GM12891 (cell line): ENCODE measurements around the gene DNMT3L.
"Not testable (repeated sequence)": the region's sequence is repeated elsewhere in the genome, so short reads cannot be mapped to it uniquely, and the experiment has no call there.

Experiments
- DNase-seq: peaks from one replicate; pipeline ENCODE4 v3.0.0; 2011; ENCODE audit warnings: low spot score; ENCODE audit not compliant: insufficient read length
- FAIRE-seq: peaks from 2 replicates; lab custom pipeline; 2011; peaks lifted over from hg19 to GRCh38; lab: Jason Lieb, UNC

The DNMT3L gene

DNA sequence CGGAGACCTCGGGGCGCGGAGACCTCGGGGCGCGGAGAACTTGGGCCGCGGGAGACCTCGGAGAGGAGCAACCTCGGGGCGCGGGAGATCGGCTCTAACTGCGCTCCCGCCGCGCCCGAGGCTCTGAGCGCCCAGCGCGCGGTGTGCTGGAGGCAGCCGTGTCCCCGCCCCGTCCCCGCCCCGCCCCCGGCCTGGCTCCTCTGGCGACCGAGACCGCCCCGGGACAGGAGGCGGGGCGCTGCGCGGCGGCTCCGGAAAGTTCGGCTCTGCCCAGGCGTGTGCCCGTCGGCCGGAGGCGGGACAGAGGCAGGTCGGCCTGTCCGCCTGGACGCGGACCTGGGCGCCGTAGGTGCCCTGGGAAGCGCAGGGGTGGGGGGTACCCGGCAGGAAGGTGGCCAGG is 20.9 kb downstream of the DNMT3L start, which contains the start of gene ICOSLG:
TSS of gene ICOSLG (minus strand) at position 102 of the 400 bp plus-strand sequence. CDS start 126 bp downstream, outside the sequence.
- FAIRE-seq, DNase-seq: not testable (repeated sequence)

DNA sequence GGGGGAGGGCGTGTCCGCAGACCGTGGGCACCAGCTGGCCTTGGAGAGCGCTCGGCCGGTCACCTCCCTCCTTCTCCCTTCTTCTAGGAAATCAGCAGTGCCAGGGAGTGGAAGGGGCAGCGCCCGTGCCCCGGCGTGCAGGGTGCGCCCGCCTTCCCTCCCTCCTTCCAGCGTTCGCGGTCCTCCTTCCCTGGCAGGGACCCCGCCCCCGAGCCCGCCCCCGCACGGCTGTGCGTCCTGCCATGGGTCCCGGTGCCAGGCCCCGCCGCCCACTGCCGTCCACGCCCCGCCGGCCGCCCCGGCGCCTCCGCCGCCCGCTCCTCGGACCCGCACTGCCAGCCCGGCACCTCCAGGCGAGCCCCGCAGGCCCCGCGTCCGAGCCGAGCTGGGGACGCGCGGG is 21.3 kb downstream of the DNMT3L start:
- DNase-seq, FAIRE-seq: not testable (repeated sequence)

DNA sequence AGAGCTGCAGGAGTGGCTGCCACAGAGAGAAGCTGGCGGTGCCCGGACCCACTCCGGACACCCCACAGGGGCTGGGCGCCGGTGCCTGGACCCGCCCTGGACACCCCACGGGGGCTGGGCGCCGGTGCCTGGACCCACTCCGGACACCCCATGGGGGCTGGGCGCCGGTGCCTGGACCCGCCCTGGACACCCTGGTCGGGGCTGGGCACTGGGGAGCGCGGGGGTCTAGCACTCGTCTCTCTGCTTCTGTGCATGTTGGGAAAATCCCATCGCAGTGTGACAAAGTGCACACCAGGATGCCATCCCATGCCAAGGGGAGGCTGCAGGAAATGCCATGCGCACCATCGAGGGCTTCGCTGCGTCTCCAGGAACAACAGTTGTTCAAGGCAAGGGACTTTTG is 32.1 kb downstream of the DNMT3L start:
- not testable (repeated sequence) for DNase-seq, FAIRE-seq

DNA sequence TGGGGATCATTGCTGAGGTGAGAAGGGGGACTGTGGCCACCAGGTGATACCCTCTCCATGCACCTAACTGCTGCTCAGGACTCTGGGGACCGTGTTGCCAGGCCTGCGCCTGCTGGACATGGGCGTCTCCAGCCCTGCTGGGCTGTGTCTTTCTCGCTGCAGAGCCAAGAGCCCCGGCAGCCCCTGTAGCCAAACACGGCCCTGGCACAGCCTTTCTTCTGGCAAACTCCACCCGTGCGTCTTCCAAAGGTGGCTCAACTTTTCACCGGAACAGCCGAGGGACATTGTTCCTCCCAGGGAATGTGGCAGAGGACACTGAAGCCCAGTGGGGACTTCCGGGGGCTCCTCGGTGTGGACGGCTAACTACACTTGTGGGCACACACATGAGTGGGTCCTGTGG is 33.6 kb downstream of the DNMT3L start:
- DNase-seq, FAIRE-seq: not testable (repeated sequence)

DNA sequence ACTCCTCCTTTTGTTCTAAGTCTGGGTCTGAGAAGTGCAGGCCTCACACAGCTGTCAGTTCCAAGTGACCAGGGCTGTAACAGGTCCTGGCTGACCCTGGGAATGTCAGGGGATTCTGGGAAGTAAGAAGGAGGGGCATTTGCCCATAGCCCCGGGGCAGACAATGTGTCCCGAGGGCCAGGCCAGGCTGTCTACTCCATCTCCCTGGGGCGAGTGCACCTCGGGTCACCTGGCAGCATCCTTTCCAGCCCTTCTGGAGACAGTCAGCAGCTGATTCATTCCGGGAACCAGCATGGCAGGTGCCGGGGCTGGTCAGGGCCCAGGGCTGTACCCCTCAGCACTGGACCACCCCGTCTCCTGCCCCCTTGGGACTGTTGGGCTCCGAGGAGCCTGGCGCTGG is 34.1 kb downstream of the DNMT3L start:
- not testable (repeated sequence) for DNase-seq, FAIRE-seq

DNA sequence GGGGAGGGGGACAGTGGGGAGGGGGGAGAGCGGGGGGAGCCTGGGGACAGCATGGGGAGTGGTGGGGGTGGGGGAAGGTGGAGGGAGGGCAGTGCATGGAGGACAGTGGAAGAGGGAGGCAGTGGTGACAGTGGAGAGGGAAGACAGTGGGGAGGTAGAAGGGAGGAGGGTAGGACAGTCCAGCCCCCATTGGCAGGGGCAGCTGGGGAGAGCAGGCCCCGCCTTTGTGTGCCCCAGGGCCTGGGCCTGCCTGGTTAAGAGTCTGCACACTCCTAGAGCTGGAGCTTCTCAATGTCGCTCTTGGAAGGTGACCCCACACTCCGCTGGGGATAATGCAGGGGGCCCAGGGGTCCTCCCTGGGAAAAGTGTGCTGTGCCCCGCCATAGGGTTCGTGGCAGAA is 36.1 kb downstream of the DNMT3L start:
- not testable (repeated sequence) for DNase-seq, FAIRE-seq

DNA sequence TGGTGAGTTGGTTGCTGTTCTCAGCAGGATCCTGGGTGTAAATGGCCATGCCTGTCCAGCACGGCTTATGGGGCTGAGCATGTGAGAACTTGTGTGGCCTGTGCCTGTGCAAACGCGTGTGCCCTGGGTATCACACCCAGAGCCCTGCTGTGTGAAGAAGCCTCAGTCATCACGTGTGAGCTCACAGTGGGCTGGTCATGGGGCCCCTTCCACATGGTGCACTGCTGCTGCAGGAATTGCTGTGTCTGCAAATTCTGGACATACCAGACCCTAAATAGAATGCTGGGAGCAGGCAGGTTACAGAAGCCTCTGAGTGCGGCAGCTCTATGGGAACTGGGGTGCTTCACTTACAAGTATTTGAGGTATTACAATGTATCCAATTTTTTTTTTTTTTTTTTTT is 38.4 kb downstream of the DNMT3L start:
- peak; percentile 56 for FAIRE-seq
- not testable (repeated sequence) for DNase-seq

DNA sequence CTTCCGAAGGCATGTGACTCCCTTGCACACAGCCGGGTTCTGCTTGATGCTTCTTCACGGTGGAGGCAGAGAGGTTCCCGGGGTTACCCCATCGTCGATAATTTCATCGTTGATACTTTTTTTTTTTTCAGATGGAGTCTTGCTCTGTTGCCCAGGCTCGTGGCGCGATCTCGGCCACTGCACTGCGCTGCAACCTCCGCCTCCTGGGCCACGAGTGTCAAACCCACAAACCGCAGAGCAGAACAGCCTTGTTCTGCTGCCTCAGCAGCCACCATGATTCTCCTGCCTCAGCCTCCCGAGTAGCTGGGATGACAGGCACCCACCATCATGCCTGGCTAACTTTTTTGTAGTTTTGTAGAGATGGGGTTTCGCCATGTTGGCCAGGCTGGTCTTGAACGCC is 41.0 kb downstream of the DNMT3L start:
- DNase-seq, FAIRE-seq: not testable (repeated sequence)

DNA sequence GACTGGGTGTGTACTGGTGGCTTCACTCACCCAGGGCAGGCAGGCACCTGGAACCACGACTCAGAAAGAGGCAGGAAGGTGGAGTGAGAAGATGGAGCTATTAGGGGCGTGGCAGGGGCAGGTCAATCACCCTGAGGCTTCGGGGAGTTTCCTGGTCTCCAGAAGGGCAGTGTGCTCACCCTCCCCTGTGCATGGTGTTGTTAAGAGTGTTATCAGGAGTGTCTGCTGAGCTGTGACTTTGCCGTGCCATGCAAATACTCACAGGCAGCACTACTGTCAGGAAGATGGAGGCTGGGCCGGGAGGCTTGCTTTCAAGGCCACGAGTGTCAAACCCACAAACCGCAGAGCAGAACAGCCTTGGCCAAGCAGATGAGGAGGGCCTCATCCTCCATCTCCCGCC is 43.2 kb downstream of the DNMT3L start:
- not testable (repeated sequence) for DNase-seq
- peak; percentile 95 for FAIRE-seq

DNA sequence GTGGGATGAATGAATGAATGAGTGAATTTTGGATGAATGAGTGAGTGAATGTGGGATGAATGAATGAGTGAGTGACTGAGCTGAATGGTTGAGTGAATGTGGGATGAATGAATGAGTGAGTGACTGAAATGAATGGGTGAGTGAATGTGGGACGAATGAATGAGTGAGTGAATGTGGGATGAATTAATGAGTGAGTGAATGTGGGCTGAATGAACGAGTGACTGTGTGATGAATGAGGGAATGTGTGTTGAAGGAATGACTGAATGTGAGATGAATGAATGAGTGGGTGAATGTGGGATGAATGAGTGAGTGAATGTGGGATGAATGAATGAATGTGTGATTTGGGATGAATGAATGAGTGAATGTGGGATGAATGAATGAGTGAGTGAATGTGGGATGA is 49.7 kb downstream of the DNMT3L start:
- DNase-seq, result not testable (repeated sequence)
- FAIRE-seq, result peak; percentile 98

DNA sequence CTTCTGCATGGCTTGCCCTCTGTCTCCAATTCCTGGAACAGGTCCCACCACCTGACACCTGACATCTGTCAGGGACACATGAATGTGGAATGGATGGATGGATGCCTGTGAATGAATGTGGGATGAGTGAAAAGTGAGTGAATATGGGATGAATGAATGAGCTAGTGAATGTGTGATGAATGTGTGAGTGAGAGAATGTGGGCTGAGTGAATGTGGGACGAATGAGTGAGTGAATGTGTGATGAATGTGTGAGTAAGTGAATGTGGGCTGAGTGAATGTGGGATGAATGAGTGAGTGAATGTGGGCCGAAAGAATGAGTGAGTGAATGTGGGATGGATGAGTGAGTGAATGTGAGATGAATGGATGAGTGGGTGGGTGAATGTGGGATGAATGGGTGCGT is 50.1 kb downstream of the DNMT3L start:
- not testable (repeated sequence) for DNase-seq, FAIRE-seq

DNA sequence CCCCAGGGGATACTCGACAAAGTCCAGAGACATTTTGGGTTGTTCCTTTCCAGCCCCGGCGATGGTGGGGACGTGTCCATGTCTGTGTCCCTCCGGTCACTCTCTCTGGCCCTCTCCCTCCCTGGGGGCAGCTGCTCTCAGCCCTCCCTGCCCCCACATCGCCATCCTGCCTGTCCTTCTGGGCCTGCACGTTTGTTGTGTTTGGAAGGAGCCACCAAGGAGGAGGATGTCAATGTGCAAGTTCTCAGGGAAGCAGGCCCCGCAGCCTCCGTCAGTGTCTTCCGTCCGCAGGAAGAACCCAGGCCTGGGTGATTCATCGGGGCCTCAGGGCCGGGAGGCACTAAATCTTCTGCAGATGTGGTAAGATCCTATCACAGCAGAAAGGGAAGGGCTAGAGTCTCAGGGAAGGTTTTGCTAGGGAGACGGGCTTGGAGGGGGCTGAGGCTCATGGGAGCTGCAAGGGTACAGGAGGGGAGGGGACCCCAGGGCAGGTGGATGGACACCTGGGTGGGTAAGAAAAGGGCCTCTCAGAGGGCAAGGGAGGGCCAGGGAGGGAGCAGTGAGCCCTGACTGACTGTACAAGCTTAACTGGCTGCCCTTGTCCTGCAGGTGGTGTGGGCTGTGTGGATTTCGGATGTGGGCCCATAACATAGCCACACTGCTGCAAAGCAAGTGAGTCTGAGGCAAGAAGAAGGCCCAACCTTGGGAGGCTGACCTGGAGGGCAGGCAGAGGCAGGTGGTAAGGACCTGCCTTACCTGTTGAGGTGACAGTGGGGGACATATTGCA is 53.6 kb downstream of the DNMT3L start:
- FAIRE-seq, result not testable (repeated sequence)

DNA sequence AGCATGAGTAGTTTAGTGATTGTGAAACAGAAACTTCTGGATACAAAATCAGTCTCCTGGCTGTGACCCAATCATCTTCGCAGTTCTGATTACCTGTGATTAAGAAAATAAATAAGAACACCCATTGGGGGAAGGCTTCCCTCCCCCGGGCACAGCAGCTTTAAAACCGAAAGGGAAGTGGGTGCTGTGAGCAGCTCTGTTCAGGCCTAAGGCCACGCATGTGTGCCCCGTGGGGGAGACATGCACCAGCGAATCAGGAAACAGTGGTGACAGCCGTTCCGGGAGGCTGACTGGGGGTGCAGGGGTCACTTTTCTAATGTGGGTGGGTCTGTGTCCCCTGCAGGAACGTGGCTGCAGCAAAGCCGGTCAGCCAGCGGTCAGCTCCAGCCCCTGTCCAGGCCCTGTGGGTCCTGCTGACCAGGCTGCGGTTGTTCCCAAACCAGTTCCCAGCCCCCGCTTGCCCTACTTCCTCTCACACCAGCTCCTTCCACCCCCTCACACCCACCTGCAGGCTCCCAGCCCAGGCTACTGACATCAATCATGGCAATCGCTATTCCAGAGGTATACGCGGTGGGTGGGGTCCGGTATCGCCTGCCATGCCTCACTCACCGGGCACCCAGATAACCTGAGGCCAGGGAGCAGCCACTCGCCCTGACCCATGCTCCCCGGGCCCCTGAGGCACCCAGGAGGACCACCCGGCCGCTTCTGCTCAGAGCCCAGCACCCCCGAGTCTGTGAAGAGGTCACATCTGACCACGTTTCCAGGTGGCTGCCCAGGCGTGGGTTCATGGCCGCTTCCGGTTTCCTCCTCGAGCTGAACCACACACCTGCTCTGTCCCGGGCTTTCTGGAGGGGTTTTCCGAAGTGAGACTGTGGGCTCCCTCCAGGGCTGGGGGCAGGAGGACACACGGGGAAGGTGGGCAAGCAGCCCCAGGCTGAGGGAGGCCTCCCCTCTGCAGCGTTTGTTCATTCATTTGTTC is 54.7 kb downstream of the DNMT3L start:
- peak; percentile 98 for FAIRE-seq
- DNase-seq, result not testable (repeated sequence)

More for the DNA sequence above, 53.6 kb downstream of the DNMT3L start:
- DNase-seq, result not testable (repeated sequence)

DNA sequence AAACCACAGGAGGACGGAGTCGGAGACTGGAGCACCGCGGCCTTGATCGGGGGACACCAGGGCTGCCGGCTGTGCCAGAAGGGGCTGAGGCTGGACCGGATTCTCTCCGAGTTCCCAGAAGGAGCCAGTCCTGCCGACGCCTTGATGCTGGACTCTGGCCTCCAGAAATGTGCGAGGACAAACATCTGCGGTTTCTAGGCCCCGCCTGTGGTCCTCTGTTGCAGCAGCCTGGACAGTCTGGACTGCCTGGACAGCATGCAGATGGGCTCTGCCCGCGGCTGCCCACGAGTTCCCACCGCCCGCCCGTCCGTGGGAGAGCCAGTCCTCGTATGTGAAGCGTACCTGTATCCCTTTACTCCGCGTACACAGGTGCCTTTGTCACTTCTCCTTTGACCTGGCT is 55.5 kb downstream of the DNMT3L start:
- not testable (repeated sequence) for DNase-seq, FAIRE-seq

DNA sequence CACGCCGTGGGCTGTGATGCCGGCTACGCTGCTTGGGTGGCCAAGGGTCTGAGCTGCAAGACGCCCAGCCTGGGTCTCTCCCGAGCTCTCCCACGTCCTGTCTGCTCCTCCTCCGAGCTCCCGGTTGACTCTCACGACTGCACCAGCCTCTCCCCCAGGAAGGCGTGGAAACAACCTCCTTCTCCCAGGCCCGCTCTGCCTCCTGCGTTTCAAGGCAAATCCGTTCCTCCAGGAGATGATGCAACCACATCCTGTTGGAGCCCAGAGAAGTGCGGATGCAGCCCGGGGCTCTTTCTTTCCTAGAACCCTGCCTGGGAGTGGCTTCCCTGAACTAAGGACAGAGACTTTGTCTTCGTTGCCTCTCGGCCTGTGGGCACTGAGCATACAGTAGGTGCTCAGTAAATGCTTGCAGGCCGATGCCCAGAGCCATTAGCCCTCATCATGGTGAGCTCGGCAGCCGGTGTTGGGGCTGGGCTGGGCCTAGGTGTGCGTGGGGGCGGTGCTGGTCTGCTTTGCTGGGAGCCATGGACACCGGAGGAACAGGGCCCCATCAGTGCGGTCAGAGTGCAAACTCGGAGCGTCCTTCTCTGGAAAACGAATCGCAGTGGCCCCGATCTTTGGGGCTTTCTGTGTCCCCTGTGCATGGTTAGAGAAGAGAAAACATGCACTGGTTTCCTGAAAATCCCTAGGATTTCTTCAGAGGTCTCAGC is 59.0 kb downstream of the DNMT3L start:
- not testable (repeated sequence) for DNase-seq, FAIRE-seq

DNA sequence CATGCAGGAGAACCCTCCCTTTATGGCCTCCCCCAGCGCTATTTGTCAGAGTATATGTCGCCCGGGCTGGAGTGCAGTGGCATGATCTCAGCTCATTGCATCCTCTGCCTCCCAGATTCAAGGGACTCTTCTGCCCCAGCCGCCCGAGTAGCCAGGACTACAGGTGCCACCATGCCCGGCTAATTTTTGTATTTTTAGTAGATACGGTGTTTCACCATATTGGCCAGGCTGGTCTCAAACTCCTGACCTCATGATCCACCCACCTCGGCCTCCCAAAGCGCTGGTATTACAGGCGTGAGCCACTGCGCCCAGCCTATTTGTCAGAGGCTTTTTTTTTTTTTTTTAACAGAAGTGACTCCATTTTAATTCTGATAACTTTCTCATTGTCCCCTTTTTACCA is 61.7 kb downstream of the DNMT3L start:
- FAIRE-seq, DNase-seq: not testable (repeated sequence)
